NAMALWA (cell line): ENCODE data around the gene CPSF4.

Source experiments
- DNase-seq: peaks from one replicate; pipeline ENCODE4 v3.0.0-alpha.2; 2015; ENCODE audit warnings: low spot score

CPSF4 gene

DNA sequence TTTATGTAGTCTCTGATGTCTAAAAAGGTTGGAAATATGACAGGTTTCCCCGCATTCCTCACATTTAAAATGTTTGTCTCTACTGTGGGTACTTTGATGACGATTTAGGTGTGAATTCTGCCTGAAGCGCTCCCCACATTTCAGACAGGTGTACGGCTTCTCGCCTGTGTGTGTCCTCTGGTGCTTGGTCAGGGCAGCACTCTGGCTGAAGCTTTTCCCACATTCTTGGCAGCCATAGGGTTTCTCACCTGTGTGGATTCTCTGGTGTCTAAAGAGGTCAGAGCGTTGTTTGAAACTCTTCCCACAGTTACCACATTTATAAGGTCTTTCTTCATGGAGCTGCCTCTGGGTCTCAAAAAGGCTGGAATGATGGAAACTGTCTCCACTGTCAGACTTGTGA is 55.1 kb downstream of the CPSF4 start:
- DNase-seq, result no peak

DNA sequence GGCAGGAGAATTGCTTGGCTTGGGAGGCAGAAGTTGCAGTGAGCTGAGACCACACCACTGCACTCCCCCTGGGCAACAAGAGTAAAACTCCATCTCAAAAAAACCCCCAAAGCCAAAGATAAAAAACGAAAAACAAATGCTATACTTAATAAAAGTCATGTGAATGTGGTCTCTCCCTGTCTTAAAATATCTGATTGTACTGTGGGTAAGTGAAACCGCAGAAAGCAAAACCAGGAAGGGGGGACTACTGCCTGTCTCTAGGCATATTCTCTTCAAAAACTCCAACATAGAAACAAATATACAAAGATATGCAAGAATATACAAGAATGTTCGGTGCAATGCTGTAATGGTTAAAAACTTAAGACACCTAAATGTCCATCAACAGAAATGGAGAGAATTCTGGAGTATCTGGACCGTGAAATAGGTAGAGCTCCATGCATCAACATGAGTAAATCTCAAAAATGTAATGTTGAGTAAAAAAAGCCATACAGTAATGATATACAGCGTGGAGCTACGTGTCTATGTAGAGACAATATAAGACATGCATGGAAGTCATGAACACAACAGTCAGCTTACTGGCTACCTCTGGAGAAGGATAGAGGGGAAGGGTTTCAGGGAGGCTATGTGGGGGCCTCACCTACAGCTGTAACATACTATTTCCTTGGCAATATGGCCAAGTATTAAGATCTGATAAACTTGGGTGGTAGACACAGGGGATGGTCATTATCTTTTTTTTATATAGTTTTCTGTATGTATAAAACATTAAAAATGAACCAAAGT is 59.2 kb downstream of the CPSF4 start:
- no peak for DNase-seq

DNA sequence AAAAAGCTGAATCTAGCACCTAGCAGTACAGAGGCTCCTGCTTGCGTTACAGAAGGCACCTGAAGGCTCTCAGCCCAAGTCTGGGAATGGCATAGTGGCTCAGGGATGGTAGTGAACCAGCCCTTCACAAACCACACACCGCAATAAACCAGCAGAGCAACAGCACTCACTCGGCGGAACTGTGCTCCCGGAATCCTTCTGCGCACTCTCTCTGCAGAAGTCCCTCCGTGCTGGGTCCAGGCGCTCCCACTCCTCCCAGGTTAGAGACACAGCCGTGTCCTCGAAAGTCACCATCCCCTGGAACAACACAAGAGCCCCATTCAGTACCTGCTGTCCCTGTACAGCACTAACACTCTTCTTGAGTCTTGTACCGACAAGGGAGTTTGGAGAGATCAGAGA is 59.8 kb downstream of the CPSF4 start:
- DNase-seq, result no peak

DNA sequence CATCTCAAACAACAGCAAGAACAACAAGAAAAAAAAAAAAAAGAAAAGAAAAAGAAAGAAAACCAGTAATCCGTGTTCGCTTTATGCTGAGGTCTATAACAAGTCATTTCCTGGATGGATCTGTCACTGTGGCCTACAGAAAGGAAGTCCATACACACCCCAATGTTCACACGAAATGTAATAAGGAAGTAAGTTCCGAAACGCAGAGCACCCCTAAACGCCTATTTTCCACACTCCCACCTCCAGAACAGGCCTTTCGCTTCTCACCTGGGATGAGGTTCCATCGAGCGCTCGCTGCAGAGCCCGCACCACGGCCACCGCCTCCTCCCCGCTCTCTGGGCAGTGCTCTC is 60.6 kb downstream of the CPSF4 start:
- DNase-seq, result peak; percentile 59

DNA sequence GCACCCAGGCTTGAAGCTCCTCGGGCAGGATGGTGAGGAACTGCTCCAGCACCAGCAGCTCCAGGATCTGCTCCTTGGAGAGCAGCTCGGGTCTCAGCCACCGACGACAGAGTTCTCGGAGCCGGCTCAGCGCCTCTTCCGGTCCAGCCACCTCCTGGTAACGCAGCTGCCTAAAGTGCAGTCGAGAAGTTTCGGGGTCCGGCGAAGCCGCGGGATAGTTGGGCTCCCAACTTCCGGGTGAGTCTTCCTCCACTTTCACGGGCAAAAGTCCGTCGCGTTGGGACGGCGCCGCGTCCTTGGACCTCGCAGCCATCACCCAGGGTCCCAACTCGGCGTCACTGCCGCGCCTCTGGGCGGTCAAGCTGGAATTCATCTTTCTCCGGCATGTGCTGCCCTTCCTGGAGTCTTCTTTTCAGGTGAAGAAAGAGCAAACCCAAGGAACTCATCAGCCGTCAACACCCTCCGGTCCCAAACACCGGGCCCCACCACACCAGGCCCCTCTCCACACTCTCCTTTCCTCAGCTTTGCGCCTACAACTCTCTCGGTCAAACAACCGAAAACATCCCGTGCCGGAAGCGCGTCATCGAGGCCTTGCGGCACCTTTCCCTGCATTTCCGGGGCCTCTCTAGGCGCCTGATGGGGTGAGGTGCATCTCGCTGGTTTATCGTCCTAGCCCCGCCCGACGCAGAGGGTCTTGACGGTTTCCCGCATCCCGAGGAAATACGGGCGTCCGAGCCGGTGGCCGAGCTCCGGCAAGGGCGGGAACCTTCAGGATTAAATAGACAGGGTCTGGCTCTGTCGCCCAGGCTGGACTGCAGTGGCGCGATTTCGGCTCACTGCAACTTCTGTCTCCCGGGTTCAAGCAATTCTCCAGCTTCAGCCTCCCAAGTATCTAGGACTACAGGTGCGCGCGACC is 61.2 kb downstream of the CPSF4 start, which contains the start of gene ZNF394:
TSS of gene ZNF394 (minus strand) at position 561 of the 916 bp plus-strand sequence. CDS start at position 373, 188 bp downstream.
- DNase-seq, result peak; percentile 98

DNA sequence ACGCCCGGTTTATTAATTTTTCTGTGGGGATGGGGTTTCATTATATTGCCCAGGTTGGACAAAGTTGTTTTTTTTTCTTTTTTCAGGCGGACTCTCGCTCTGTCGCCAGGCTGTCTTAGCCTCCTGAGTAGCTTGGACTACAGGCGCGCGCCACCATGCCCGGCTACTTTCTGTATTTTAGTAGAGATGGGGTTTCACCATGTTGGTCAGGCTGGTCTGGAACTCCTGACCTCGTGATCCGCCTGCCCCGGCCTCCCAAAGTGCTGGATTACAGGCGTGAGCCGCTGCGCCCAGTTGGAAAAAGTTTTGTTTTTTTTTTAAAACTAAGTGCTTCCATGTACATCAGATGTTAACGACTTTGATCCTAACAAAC is 61.9 kb downstream of the CPSF4 start:
- no peak for DNase-seq

DNA sequence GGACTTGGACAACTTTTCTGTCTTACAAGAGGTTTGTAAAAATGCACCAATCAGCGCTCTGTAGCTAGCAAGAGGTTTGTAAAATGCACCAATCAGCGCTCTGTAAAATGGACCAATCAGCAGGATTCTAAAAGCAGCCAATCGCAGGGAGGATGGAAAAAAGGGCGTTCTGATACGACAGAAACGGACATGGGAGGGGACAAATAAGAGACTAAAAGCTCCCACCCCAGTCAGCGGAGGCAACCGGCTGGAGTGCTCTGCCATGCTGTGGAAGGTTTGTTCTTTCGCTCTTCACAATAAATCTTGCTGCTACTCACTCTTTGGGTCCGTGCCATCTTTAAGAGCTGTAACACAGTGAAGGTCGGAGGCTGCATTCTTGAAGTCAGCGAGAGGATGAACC is 62.5 kb downstream of the CPSF4 start:
- peak; percentile 68 for DNase-seq

DNA sequence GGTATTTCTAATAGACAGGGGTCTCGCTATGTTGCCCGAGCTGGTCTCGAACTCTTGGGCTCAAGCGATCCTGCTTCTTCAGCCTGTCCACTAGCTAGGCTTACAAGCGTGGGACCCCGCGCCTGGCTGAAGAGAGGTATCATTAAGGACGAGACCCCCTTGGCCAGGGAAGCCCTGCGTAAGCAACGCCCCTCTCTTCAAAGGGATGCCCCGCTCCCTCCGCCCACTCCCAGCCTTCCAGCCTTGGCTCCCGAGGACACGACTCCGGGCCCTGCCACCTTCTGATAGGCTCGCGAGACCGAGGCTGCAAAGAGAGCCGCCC is 65.5 kb downstream of the CPSF4 start:
- DNase-seq, result no peak

DNA sequence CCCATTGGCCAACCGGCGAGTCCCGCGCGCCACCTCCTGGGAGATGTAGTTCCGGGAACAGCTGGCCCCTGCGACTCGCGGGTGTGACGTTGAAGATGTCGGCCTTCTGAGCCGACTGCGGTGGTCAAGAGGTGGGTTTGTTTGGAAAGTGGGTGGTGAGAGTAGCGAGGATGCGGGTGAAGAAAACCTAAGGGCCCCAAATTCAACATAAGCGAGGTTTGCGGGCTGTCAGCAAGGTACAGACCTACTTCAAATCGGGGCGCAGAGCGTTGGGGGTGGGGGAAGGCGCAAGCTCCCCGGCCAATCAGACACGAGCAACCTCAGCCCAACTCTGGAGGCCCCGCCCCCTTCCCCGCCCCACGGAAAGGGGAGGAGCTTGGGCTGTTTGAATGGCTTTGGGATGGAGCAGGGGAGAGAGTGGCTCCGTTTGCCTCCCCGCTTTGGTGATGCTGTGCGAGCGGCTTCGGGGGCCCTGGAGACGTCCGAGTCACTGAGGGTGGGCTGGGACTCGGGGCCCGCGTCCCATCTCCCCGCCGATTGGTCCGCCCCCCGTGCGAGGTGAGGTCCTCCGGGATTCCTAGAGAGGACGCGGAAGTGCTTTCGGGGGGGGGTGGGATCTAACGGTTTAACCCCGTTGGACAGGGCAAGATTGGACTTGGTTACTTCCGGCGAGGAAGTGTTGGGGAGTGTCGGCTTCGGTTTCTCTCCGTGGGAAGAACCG is 66.0 kb downstream of the CPSF4 start, which contains the start of gene ZKSCAN5:
TSS of gene ZKSCAN5 (plus strand) at position 60 of the 721 bp plus-strand sequence. CDS start 1,383 bp downstream, outside the sequence.
- DNase-seq, result peak; percentile 99

DNA sequence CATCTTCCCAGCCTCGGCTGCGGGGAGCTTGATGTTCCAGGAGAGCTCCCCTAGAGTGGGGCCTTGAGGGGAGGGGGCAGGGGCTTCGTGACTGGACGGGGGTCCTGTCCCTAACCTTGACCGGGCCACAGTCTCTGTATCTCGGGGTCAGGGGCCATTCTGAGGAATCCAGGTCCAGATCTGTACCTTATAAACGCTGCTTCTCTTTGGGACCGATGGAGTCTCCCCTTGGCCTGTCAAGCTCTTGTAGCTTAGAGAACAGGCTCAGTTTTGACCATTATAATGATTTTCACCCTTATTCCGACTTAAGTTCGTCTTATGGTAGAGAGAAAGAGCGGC is 66.5 kb downstream of the CPSF4 start:
- DNase-seq, result no peak
